GM18951 (cell line): ENCODE data around the gene SYTL5.

Experiments
- POLR2A ChIP-seq: IDR thresholded peaks from 4 replicates; pipeline ENCODE4 v1.6.1; 2011; ENCODE audit warnings: mild to moderate bottlenecking; ENCODE audit not compliant: insufficient read length, insufficient read depth; ENCODE audit errors: extremely low read depth
- in situ Hi-C: fragments of 300-500 bp; cut with MboI; formaldehyde crosslinking; loops from one replicate; pipeline ENCODE4 v1.12.0; 2022; ENCODE audit warnings: low sequenced_read_pairs, mixed read lengths, inconsistent platforms; ENCODE audit not compliant: unreplicated experiment

SYTL5 gene

GRCh38 chrX:38112566-38112965, 106.2 kb downstream of the SYTL5 start:
- TF ChIP-seq POLR2A, result no peak
- in situ Hi-C loops, result no loop called here

GRCh38 chrX:38116706-38117105, 110.4 kb downstream of the SYTL5 start:
- in situ Hi-C loops, result no loop called here
- TF ChIP-seq POLR2A, result no peak

GRCh38 chrX:38117485-38117884, 111.1 kb downstream of the SYTL5 start:
- TF ChIP-seq POLR2A, result no peak
- in situ Hi-C loops, result no loop called here

- no peak for TF ChIP-seq POLR2A
- in situ Hi-C loops, result no loop called here
Measured at GRCh38 chrX:38124000-38124399, 117.6 kb downstream of the SYTL5 start.

GRCh38 chrX:38126179-38126578, 119.8 kb downstream of the SYTL5 start:
- TF ChIP-seq POLR2A, result no peak
- in situ Hi-C loops, result no loop called here

- TF ChIP-seq POLR2A, result no peak
- in situ Hi-C loops, result no loop called here
Measured at GRCh38 chrX:38127961-38128360, 121.6 kb downstream of the SYTL5 start.

- TF ChIP-seq POLR2A, result no peak
- in situ Hi-C loops, result no loop called here
Measured at GRCh38 chrX:38129366-38129765, 123.0 kb downstream of the SYTL5 start.

- in situ Hi-C loops, result no loop called here
- no peak for TF ChIP-seq POLR2A
Measured at GRCh38 chrX:38138157-38138891, 132.0 kb downstream of the SYTL5 start.

- no peak for TF ChIP-seq POLR2A
- in situ Hi-C loops, result no loop called here
Measured at GRCh38 chrX:38138900-38139299, 132.5 kb downstream of the SYTL5 start.

GRCh38 chrX:38142610-38143009, 136.3 kb downstream of the SYTL5 start:
- in situ Hi-C loops, result no loop called here
- TF ChIP-seq POLR2A, result no peak

GRCh38 chrX:38149016-38149415, 142.7 kb downstream of the SYTL5 start:
- TF ChIP-seq POLR2A, result no peak
- in situ Hi-C loops, result no loop called here

- TF ChIP-seq POLR2A, result no peak
- in situ Hi-C loops, result no loop called here
Measured at GRCh38 chrX:38150993-38151392, 144.6 kb downstream of the SYTL5 start.

- in situ Hi-C loops, result no loop called here
Measured at GRCh38 chrX:38151441-38151840, 145.1 kb downstream of the SYTL5 start.

GRCh38 chrX:38154340-38154739, 148.0 kb downstream of the SYTL5 start:
- in situ Hi-C loops, result no loop called here
- TF ChIP-seq POLR2A, result no peak

More at GRCh38 chrX:38151441-38151840, 145.1 kb downstream of the SYTL5 start:
- TF ChIP-seq POLR2A, result no peak
